Stimulated activated CD8-positive, alpha-beta memory T cell treated with anti-CD3 and anti-CD28 coated beads, Interleukin-12 subunit alpha, Interleukin-12 subunit beta, amount 100 ng/mL, for 1 hour (primary cell): ENCODE data around the gene HES3.

ENCODE experiments used
- DNase-seq: peaks from one replicate; pipeline ENCODE4 v3.0.0-alpha.2; 2020; ENCODE audit warnings: low read depth

Gene HES3

DNA sequence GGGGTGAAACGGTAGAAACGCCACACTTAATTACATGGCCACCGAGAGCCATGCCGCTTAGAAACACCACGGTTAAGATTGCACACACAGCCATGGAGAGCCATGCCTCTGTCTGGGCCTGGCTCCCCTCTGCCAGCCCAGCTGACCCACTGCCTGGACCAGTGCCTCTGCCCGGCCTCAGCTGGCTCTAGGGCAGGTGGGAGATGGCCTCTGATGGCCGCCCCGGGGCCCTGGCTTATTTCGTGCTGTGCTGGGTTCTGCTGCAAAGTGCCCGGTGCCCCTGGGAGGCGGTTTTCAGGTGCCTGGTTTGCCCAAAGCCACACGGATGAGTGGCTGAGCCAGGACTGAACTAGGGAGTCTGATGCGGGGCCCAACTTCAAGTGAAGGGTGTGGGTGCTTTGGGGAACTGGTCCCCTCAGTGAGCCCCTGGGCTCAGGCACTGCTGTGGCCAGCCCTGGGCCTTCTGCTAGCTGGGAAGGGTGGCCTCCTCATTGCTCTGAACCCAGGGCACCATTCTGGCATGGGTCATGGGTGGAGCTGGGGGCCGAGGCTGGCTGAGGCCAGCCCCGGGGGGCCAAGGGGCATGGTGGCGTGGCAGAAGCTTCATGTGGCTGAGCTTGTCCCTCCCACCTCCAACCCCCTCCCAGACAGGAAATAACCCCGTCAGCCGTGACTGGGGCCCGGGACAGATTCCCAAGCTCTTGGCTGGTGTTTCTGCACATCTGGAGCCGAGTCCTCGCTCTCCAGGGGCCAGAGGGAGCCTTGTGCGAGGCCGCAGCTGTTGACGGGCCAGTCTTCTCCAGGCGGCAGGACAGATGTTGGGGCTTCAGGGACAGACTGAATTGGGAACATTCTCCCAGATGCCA lies 18.8 kb downstream of the HES3 start:
- no peak for DNase-seq

DNA sequence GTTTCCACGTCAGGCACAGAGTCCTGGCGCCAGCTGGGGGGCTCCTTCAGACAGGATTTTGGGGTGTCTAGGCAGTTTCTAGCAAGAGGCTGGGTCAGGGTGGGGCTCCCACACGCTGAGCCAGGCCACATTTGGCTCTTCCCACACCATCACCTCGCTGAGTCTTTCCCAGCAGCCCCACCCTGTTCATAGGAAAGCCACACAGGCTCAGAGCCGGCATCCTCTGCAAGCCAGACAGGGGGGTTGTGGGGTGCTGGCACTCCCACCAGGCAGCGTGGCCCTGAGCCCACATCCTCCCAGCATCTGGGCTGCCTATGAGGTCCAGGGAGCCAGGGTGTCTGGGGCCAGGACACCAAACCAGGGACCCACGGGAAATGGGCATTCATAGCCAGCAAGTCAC lies 19.7 kb downstream of the HES3 start:
- DNase-seq = no peak

DNA sequence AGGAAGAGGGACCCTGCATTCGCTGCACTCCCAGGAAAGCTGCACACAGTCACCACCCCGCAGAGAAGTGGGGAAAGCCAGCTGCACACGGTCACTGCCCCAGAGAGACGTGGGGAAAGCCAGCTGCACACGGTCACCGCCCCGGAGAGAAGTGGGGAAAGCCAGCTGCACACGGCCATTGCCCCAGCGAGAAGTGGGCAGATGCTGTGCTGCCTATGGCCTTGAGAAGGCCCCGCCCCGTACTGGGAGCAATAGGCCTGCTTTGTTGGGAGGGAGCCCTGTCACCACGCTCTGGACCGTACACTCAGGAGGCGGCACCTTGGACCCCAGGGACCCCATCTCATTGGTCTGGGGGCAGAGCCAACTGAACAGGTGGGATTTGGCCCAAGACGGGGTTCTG lies 21.2 kb downstream of the HES3 start:
- no peak for DNase-seq

GRCh38 chr1:6266641-6267040 lies 22.7 kb downstream of the HES3 start:
- DNase-seq = no peak

GRCh38 chr1:6267686-6268322 lies 23.8 kb downstream of the HES3 start:
- DNase-seq = no peak

DNA sequence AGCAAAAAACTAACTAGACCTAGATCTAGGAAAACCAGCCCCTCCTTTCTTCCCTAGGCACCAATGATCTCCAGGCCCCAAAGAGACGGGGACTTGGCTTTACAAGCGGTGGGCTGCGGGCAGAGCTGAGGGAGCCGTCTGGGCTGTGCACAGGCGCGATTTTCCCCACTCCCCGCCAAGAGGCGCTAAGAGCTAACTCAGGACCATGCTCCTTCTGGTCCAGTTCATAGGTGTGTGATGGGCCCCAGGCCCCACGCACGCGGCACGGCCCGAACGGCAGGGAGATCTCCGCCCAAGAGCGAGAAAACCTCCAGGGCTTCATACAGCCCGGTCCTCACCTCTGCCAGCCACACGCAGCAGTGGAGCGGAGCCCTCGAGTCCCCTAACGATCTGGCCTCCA lies 24.4 kb downstream of the HES3 start:
- DNase-seq = no peak

DNA sequence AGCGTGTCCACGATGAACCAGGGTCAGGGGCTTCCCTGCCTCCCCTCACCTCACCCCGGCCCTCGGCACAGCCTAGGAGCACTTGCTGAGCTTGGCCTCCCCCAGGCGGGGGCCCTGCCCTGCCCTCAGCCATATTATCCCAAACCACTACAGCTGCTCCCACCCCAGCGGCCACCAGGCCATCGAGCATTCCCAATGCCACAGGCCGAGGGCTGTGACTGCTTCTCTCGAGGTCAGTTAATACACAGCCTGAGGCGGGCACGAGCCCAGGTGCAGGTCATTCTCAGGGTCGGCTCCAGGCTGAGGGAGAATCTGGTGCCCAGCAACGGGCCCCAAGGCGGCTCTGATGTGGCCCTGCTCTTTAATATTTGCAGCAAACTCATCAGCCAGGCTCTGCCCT lies 25.3 kb downstream of the HES3 start:
- no peak for DNase-seq

GRCh38 chr1:6269720-6270400 lies 25.9 kb downstream of the HES3 start:
- no peak for DNase-seq

DNA sequence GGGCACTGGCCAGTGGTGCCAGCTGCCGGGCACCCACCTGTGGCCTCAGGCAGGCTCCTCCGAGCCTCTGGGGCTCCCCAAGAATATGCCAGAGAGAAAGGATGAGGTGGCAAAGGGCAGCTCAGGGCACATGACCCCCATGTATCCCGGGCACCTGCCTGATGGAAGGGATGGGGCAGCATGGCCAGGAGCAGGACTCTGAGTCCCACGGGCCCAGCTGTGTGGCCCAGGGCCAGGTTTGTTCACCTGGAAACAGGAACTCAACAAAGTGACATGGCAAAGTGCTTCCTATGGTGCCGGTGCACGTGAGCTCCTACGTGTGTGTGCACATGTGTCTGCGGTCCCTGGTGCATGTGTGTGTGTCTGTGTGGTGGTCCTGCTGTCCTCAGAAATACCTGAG lies 26.4 kb downstream of the HES3 start:
- DNase-seq = no peak

DNA sequence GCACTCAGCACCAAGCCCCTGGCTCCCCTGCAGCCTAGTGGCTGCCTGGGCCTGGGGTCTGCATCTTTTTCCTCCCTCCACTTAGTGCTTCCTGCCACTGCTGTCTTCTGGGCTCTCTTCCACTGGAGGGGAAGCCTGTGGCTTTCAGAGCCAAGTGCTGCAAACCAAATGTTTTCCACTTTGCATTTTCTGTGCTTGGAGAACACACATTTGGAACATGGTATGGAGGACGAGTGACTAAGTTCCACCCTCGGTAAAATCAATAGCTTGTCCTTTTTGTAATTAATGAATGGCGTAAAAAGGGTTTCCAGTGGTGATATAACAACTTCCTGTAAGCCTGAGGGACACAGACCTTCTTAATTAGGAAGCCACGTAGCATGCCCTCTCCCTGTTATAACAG lies 27.0 kb downstream of the HES3 start:
- no peak for DNase-seq

GRCh38 chr1:6271554-6271953 lies 27.6 kb downstream of the HES3 start:
- DNase-seq = no peak

DNA sequence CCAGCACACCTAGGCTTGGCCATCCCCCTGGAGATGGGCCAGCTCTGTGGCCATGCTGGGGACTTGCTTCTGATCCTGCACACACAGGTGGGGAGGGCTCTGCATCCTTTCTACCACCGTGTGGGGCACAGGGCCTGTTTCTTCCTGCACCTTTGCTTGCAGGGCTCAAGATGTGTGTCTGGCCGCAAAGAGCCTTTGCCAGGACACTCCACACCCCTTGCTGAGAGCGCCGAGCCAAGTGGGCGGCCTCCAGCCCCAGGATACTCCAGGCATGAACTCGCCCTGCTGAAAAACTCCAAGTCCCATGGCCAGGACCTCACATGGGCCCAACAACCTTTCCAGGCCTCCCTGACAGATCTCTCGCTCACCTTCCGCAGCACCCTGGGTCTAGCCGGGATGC lies 28.5 kb downstream of the HES3 start:
- no peak for DNase-seq

- no peak for DNase-seq
Observed at GRCh38 chr1:6272868-6273267, 28.9 kb downstream of the HES3 start.

DNA sequence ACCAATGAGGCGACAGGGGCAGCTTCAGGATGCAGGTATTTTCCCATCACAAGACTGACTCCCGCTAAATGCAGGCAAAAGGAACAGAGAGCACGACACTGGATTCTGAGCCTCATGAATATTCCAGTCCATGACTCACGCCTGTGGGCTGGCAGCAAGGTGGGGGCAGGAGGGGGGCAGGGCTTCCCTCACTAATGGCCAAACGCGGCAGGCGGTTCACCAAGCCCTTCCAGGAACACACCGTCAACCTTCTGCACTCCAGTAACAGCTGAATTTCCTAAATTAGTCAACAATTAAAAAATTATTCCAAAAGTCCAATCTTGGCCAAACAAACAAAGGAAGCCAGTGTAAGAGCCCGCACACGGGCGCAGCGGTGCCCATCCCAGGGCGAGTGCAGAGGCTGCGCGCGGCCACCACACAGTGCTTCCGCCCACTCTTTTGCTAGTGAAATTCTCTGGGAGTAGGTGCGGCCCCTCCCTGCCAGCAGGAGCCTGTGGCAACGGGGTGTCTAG lies 29.5 kb downstream of the HES3 start:
- no peak for DNase-seq

GRCh38 chr1:6274102-6274501 lies 30.1 kb downstream of the HES3 start:
- DNase-seq = no peak

DNA sequence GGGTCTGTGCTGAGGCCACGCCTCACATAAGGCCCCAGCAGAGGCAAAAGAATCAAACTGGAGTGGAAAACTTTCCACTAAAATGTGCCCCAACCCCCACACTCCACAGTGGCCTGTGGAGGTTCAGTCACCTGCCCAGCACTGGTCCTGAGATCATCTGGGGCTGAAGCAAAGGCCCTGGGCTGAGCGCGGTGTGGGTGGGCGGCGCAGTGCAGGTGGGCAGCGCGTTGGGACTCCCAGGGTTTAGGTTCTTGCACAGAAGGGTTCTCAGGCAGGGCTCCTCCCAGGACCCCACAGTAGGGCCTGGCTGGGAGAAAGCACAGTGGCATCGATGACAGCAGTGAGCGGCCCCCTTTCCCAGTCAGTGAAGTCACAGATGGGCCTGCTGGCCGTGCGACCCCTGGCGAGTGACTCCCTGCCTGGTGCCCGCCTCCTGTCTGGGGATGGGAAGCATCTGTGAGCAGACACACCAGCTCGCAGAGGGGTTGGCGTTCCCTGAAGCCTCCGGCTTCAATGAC lies 30.7 kb downstream of the HES3 start:
- no peak for DNase-seq

DNA sequence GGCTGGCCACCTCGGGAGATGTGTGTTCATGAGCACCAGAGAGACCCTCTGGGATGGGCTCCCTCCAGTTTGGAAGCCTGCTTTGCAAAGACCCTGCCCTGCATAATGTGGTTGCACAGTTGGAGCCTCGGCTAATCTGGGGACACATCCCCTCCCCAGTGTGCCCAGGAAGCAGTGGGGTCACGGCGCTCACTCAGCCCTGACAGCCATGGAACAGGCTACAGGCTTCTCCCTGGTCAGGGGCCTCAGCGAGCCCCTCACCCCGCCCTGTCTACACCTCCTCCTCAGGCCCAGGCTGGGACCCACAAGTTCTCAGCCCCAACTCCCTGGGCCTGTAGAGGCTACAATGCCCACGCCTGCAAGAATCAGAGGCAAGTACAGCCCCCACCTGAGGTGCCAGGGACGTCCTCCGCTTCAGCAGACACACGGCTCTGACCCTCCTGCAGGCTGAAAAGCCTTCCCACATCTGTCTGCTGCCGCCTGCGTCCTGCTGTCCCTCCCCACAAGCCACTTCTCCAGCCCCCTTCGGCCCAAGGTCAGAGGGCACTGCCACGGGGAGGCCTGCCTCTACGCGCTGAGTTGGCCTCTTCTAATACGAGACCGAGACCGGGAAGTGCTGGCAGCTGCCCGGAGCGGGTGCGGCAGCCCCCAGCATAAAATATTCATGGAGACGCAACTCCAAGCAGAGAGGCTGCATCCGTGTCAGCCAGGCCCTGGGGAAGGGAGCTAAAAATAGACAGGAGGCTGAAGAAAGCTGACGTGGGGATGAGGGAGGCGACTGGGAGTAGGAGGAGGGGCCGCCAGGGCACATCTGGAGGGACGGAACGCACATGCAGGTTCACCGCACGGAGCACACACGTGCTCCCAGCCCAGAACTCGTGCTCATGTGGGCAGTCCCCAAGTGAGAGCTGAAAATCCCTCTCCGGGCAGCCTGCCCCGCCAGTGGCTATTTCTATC lies 32.1 kb downstream of the HES3 start:
- DNase-seq = no peak

DNA sequence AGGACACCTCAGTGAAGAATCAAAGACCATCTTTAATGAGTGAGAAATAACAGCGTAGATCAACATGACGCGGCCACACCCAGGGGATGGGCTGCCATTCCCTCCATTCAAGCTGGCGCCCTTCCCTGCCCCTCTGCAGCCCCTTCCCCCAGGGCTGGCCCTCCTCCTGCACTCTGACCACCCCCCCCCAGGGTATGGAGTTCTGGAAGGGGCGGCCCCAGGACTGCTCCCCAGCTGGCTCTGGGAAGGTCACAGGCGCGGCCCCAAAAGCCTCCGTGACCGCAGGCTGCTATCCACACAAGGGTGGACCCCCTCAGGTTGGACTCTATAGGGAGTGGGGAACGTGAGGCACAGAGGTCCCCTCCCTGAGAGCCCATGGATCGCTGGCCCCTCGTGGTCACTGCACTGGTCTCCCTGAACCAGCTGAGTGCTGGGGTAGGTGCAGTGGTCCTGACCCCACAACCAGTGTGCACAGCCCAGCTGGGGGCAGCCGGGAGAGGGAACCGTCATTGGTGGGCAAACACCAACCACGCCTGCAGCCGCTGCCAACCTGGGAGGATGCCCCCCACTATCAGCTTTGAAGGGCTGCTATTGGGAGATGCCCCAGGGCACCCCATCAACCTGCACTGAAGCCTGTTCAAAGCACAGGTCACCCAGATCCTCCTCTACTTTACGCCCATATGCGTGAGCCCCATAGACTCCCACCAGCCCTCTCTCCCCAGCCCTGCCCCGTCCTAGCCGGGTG lies 33.0 kb downstream of the HES3 start:
- no peak for DNase-seq

DNA sequence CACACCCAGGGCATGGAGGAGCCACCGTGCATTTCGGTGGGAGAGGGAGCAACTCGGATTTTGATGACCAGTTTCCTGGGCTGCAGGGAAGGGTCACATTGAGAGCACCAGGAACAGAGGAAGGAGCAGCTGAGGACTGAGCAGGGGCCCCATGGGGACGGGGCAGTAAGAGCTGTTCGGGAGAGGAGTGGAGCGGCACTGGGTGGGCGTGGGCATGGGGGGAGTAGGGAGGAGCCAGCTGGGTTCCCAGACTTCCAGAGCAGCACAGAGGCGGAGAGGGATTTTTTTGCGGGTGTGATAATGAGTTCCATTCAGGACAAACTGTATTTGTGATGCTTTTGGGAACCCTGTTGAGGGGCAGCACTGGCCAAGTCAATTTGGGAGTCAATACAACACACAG lies 34.3 kb downstream of the HES3 start:
- DNase-seq = no peak

- DNase-seq = no peak
Observed at GRCh38 chr1:6279066-6279465, 35.1 kb downstream of the HES3 start.
